Activated T-helper 1 cell treated with anti-CD3 and anti-CD28 coated beads, Interleukin-12 subunit alpha, Interleukin-12 subunit beta, Interleukin-2, Interleukin-4 antibody, amounts not matched to agents 30 ng/mL and 10 ng/mL and 1 ng/mL, durations not matched to agents 14 hours and 24 hours and 36 hours (primary cell): ENCODE data around the gene KCNB1. TPM values are rescaled to one million over a fixed set of nuclear protein-coding genes. Genes with fewer than 3 reads are reported as not detected.

ENCODE experiments used
- DNase-seq: peaks from one replicate; pipeline ENCODE4 v3.0.0; 2021; ENCODE audit warnings: low spot score
- H3K27ac Mint-ChIP-seq: one replicate; pipeline ENCODE4 v1.8.0; 2021; ENCODE audit warnings: mild to moderate bottlenecking, mixed read lengths
- H3K27me3 Mint-ChIP-seq: one replicate; pipeline ENCODE4 v1.8.0; 2022; ENCODE audit warnings: mild to moderate bottlenecking, moderate library complexity, mixed read lengths; ENCODE audit not compliant: insufficient read depth
- H3K36me3 Mint-ChIP-seq: one replicate; pipeline ENCODE4 v1.8.0; 2021; ENCODE audit warnings: low read depth, mixed read lengths
- H3K4me1 Mint-ChIP-seq: one replicate; pipeline ENCODE4 v1.8.0; 2021; ENCODE audit warnings: low read depth, mixed read lengths
- H3K4me3 Mint-ChIP-seq: one replicate; pipeline ENCODE4 v1.8.0; 2021; ENCODE audit warnings: mild to moderate bottlenecking, moderate library complexity, mixed read lengths
- H3K9me3 Mint-ChIP-seq: one replicate; pipeline ENCODE4 v1.8.0; 2021; ENCODE audit warnings: mixed read lengths
- intact Hi-C: fragments of 100-400 bp; cut with micrococcal nuclease; formaldehyde crosslinking; loops from one replicate; pipeline ENCODE4 v1.15.1; 2024
- total RNA-seq: library from RNA; stranded (reverse); gene quantifications from 2 replicates; pipeline ENCODE4 v1.2.3, GENCODE V29; 2022

The KCNB1 gene
- total RNA-seq, 1 donor from 2014 or later: 0.08 TPM

- Mint-ChIP-seq H3K4me1 (no peaks in the 10 kb centered on the region), H3K9me3 (no peaks in the 10 kb centered on the region), H3K27ac (no peak overlapping the region), H3K36me3 (peaks cover 2% of the 10 kb centered on the region), H3K27me3 (peaks cover 17% of the 10 kb centered on the region), H3K4me3 (no peak overlapping the region)
- intact Hi-C loops: no loop called here
- DNase-seq: no peak
These were observed 30.5 kb upstream of the KCNB1 start for GRCh38 chr20:49513009-49513408.

GRCh38 chr20:49511788-49512525 lies 29.5 kb upstream of the KCNB1 start:
- no peak for DNase-seq
- no peaks in the 10 kb centered on the region for H3K9me3 Mint-ChIP-seq
- no peaks in the 10 kb centered on the region for H3K4me1 Mint-ChIP-seq
- H3K27ac Mint-ChIP-seq: no peak overlapping the region
- intact Hi-C loops: no loop called here
- peaks cover 20% of the 10 kb centered on the region for H3K27me3 Mint-ChIP-seq
- no peak overlapping the region for H3K4me3 Mint-ChIP-seq
- H3K36me3 Mint-ChIP-seq: no peaks in the 10 kb centered on the region

DNA sequence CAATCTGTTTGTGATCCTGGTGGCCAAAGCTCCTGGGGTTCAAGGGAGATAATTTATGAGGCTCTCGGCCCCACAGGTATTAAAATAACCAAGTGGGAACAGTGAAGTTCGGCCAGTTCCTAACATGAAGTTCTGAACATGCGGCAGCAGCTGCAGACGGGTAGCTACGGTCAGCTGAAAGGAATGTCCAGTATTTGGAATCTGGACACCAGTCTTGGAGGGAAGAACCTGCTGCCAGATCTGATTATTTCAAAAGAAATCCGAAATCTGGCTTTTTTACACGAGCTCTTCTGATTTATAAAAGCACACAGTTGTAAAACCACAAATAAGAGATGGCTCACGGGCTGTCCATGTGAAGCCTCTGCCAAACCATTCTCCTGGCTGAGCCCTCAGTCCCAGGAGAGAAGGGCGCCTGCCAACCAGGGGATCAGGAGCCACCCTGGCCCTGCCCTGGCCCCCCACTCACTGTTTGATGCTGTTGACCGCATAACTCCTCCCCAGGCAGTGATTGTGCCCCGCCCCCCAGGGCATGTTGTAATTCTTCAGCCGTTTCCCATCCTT lies 28.2 kb upstream of the KCNB1 start:
- DNase-seq: no peak
- no peaks in the 10 kb centered on the region for H3K36me3 Mint-ChIP-seq
- H3K27ac Mint-ChIP-seq: no peak overlapping the region
- intact Hi-C loops: no loop called here
- no peaks in the 10 kb centered on the region for H3K4me1 Mint-ChIP-seq
- peaks cover 27% of the 10 kb centered on the region for H3K27me3 Mint-ChIP-seq
- no peaks in the 10 kb centered on the region for H3K9me3 Mint-ChIP-seq
- no peak overlapping the region for H3K4me3 Mint-ChIP-seq

- no peak overlapping the region for H3K27ac Mint-ChIP-seq
- H3K9me3 Mint-ChIP-seq: no peaks in the 10 kb centered on the region
- H3K36me3 Mint-ChIP-seq: no peaks in the 10 kb centered on the region
- no peak overlapping the region for H3K4me3 Mint-ChIP-seq
- intact Hi-C loops: loop anchor here (1.0 to 5.0 kb wide), 3 partner anchors 26 to 174 kb away; no protein-coding TSS in a partner anchor
- DNase-seq: no peak
- H3K4me1 Mint-ChIP-seq: no peaks in the 10 kb centered on the region
- peaks cover 36% of the 10 kb centered on the region for H3K27me3 Mint-ChIP-seq
These were observed 26.1 kb upstream of the KCNB1 start for GRCh38 chr20:49508435-49509199.

DNA sequence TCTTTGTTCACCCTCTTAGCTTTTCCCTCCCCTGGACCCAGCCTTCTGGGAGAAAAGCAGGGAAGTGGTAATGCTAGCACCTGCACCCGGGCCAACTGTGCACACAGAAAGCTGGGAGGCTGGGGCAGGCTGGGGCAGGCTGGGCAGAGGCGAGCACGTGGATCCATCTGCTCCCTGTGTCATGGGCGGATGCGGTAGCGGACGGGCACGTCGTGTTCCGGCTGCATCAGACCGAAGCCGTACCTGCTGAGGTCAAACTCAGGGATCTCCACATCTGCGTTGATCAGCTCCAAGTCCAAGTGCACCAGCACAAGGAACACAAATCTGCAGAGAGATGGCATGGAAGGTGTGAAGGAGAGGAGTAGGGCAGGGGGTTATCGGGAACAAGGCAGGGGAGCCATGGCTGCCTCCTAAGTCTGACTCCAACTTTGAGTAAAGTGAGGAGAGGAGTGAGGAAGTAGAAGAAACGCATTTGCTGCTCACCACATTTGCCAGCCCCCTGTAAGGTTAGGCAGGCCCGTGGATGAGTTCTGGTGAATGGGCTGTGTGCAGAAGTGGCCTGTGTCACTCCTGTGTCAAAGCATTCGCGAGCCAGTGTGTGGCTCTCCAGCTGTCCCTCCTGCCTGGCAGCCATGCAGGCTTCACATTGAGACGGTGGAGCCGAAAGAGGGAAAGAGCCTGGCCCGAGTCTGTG lies 25.4 kb upstream of the KCNB1 start:
- H3K9me3 Mint-ChIP-seq: no peaks in the 10 kb centered on the region
- DNase-seq: no peak
- intact Hi-C loops: loop anchor here (1.0 to 5.0 kb wide), 3 partner anchors 27 to 174 kb away; no protein-coding TSS in a partner anchor
- no peak overlapping the region for H3K27ac Mint-ChIP-seq
- H3K27me3 Mint-ChIP-seq: peaks cover 38% of the 10 kb centered on the region
- no peaks in the 10 kb centered on the region for H3K36me3 Mint-ChIP-seq
- H3K4me3 Mint-ChIP-seq: no peak overlapping the region
- no peaks in the 10 kb centered on the region for H3K4me1 Mint-ChIP-seq

GRCh38 chr20:49505518-49505917 lies 23.1 kb upstream of the KCNB1 start:
- DNase-seq: no peak
- Mint-ChIP-seq H3K27ac (no peak overlapping the region), H3K9me3 (no peaks in the 10 kb centered on the region), H3K27me3 (peaks cover 38% of the 10 kb centered on the region), H3K4me1 (no peaks in the 10 kb centered on the region), H3K36me3 (no peaks in the 10 kb centered on the region), H3K4me3 (no peak overlapping the region)
- intact Hi-C loops: loop anchor here (5.0 kb wide), 1 partner anchor 123 kb away; no protein-coding TSS in a partner anchor

GRCh38 chr20:49503176-49503575 lies 20.7 kb upstream of the KCNB1 start:
- H3K36me3 Mint-ChIP-seq: no peaks in the 10 kb centered on the region
- H3K4me1 Mint-ChIP-seq: no peaks in the 10 kb centered on the region
- H3K27me3 Mint-ChIP-seq: peaks cover 29% of the 10 kb centered on the region
- no peaks in the 10 kb centered on the region for H3K9me3 Mint-ChIP-seq
- H3K4me3 Mint-ChIP-seq: no peak overlapping the region
- no peak for DNase-seq
- intact Hi-C loops: no loop called here
- H3K27ac Mint-ChIP-seq: no peak overlapping the region

GRCh38 chr20:49501917-49502316 lies 19.4 kb upstream of the KCNB1 start:
- intact Hi-C loops: no loop called here
- Mint-ChIP-seq H3K9me3 (no peaks in the 10 kb centered on the region), H3K4me3 (no peak overlapping the region), H3K4me1 (no peaks in the 10 kb centered on the region), H3K27me3 (peaks cover 33% of the 10 kb centered on the region), H3K36me3 (no peaks in the 10 kb centered on the region), H3K27ac (no peak overlapping the region)
- no peak for DNase-seq

- H3K4me1 Mint-ChIP-seq: no peaks in the 10 kb centered on the region
- intact Hi-C loops: no loop called here
- no peaks in the 10 kb centered on the region for H3K9me3 Mint-ChIP-seq
- H3K4me3 Mint-ChIP-seq: no peak overlapping the region
- H3K27me3 Mint-ChIP-seq: peaks cover 21% of the 10 kb centered on the region
- no peak overlapping the region for H3K27ac Mint-ChIP-seq
- no peak for DNase-seq
- no peaks in the 10 kb centered on the region for H3K36me3 Mint-ChIP-seq
These were observed 14.9 kb upstream of the KCNB1 start for GRCh38 chr20:49497398-49497669.

- Mint-ChIP-seq H3K27me3 (peaks cover 21% of the 10 kb centered on the region), H3K36me3 (no peaks in the 10 kb centered on the region), H3K4me3 (no peak overlapping the region), H3K9me3 (no peaks in the 10 kb centered on the region), H3K4me1 (no peaks in the 10 kb centered on the region), H3K27ac (no peak overlapping the region)
- no peak for DNase-seq
- intact Hi-C loops: no loop called here
These were observed 14.3 kb upstream of the KCNB1 start for GRCh38 chr20:49496553-49497397.

GRCh38 chr20:49496043-49496442 lies 13.6 kb upstream of the KCNB1 start:
- H3K9me3 Mint-ChIP-seq: no peaks in the 10 kb centered on the region
- no peak overlapping the region for H3K4me3 Mint-ChIP-seq
- DNase-seq: no peak

GRCh38 chr20:49490689-49491088 lies 8.2 kb upstream of the KCNB1 start:
- intact Hi-C loops: no loop called here
- no peaks in the 10 kb centered on the region for H3K4me1 Mint-ChIP-seq
- no peak overlapping the region for H3K27ac Mint-ChIP-seq
- H3K4me3 Mint-ChIP-seq: no peak overlapping the region
- no peaks in the 10 kb centered on the region for H3K9me3 Mint-ChIP-seq
- H3K27me3 Mint-ChIP-seq: peaks cover 27% of the 10 kb centered on the region
- no peak for DNase-seq
- H3K36me3 Mint-ChIP-seq: no peaks in the 10 kb centered on the region

More at GRCh38 chr20:49496043-49496442, 13.6 kb upstream of the KCNB1 start:
- Mint-ChIP-seq H3K36me3 (no peaks in the 10 kb centered on the region), H3K4me1 (no peaks in the 10 kb centered on the region), H3K27me3 (peaks cover 19% of the 10 kb centered on the region), H3K27ac (no peak overlapping the region)
- intact Hi-C loops: no loop called here
